ENCODE results near the gene HOXD3. TPM values are rescaled to one million over a fixed set of nuclear protein-coding genes. Genes with fewer than 3 reads are reported as not detected.

Gene HOXD3
- total and polyA plus RNA-seq, 2 of the 8 experiments (the other 6 are each of a cell fraction or from before 2014, with no cell fraction given), result not detected

- no peak overlapping the region for H3K14ac ChIP-seq (ENCODE audit: insufficient read length)
- WGBS, 2 experiments (ENCODE audit: extremely low coverage in 1 of 2, insufficient coverage in 1 of 2, insufficient read length in 1 of 2, insufficient replicate concordance in 2 of 2, low coverage in 1 of 2, low lambda C conversion rate in 2 of 2, missing lambda C conversion rate in 1 of 2), result 90% methylated on average over 2 of the region's 2 CpGs; no CpG with 5 or more reads in 1 of the 2 experiments
- H3K4ac ChIP-seq (replicated peaks; ENCODE audit: insufficient read length, low read depth, low read length), result no peak overlapping the region
- no peak overlapping the region for H4K8ac ChIP-seq (ENCODE audit: extremely low read depth, insufficient read depth, low read length)
- no peaks in the 10 kb centered on the region; a peak in 1 of 4 replicates for H3K9me3 ChIP-seq (ENCODE audit: insufficient read depth in 2 of 2, low read depth in 1 of 2, low read length in 1 of 2)
- no peak overlapping the region for H2AFZ ChIP-seq (ENCODE audit: low read length)
- DNase-seq (ENCODE audit: low read depth in 1 of 2, low spot score in 2 of 2) (no peak), FAIRE-seq (no peak)
- H2AK5ac ChIP-seq (ENCODE audit: low read depth, low read length), result no peak overlapping the region
- H2BK120ac ChIP-seq (replicated peaks; ENCODE audit: low read depth, low read length), result no peak overlapping the region
- no peak overlapping the region for H4K5ac ChIP-seq (ENCODE audit: insufficient read length, low read depth, low read length)
- no peak overlapping the region for H3K9ac ChIP-seq (replicated peaks in 1 of 4; ENCODE audit: extremely low read depth in 1 of 4, low read depth in 3 of 4, low read length in 3 of 4)
- H3K4me3 ChIP-seq (ENCODE audit: extremely low read depth in 1 of 4, insufficient read depth in 2 of 4, low read depth in 3 of 4, low read length in 4 of 4), result no peak overlapping the region
- no peak overlapping the region for H2BK5ac ChIP-seq (ENCODE audit: low read depth, low read length)
- H3K18ac ChIP-seq (ENCODE audit: extremely low read depth, low read length), result no peak overlapping the region
- H3K79me1 ChIP-seq (ENCODE audit: low read depth, low read length), result no peaks in the 10 kb centered on the region
- H3K4me2 ChIP-seq (ENCODE audit: insufficient read depth in 1 of 2, low read depth in 2 of 2, low read length in 2 of 2), result no peak overlapping the region
- H2BK12ac ChIP-seq (ENCODE audit: low read depth, low read length), result no peak overlapping the region
- no peaks in the 10 kb centered on the region for H3K79me2 ChIP-seq (ENCODE audit: control insufficient read depth in 1 of 2, insufficient read depth in 2 of 2, low read length in 2 of 2)
- H4K91ac ChIP-seq (replicated peaks; ENCODE audit: insufficient read length, low read length), result no peak overlapping the region
- peaks cover 84 to 100% (median 96%) of the 10 kb centered on the region in 4 experiments for H3K27me3 ChIP-seq (replicated peaks in 1 of 4; ENCODE audit: control insufficient read depth in 3 of 4, extremely low read depth in 1 of 4, insufficient read depth in 3 of 4, low read length in 3 of 4)
- H3K27ac ChIP-seq (ENCODE audit: low read depth, low read length), result no peak overlapping the region
- H2BK15ac ChIP-seq (ENCODE audit: low read length), result no peak overlapping the region
- no peaks in the 10 kb centered on the region for H3K23me2 ChIP-seq (ENCODE audit: low read depth, low read length)
- H3K4me1 ChIP-seq (replicated peaks in 1 of 4; ENCODE audit: control insufficient read depth in 3 of 4, insufficient read depth in 4 of 4, low read length in 3 of 4), result peaks cover 0 to 4% (median 2%) of the 10 kb centered on the region in 4 experiments; a peak in 4 of 7 replicates
- H3K56ac ChIP-seq (replicated peaks; ENCODE audit: insufficient read length, low read depth, low read length), result no peak overlapping the region
- peaks cover 9 to 15% of the 10 kb centered on the region in 2 experiments for H4K20me1 ChIP-seq (replicated peaks in 1 of 2; ENCODE audit: control insufficient read depth in 1 of 2, insufficient read depth in 2 of 2, low read length in 2 of 2)
- POLR2A ChIA-PET (ENCODE audit: partially characterized antibody), result no interaction called here
- H3K23ac ChIP-seq (ENCODE audit: insufficient read length), result no peak overlapping the region
- H3K36me3 ChIP-seq (ENCODE audit: control insufficient read depth in 2 of 4, insufficient read depth in 4 of 4, low read length in 3 of 4), result peaks cover 0 to 2% (median 0%) of the 10 kb centered on the region in 4 experiments; a peak in 1 of 8 replicates
- H2BK20ac ChIP-seq (ENCODE audit: low read length), result no peak overlapping the region
- CTCF ChIA-PET (ENCODE audit: partially characterized antibody), result interaction anchor here (0.6 to 10.0 kb wide), 8 partner anchors 11 to 979 kb away, joined by 3 to 119 read pairs (median 10); partner anchors contain the start of gene HOXD8
- TF ChIP-seq CREB1 (IDR thresholded peaks at IDR 0.05) (no peak), FOSL1 (IDR thresholded peaks at IDR 0.05; ENCODE audit: insufficient read depth, low read depth, low read length) (no peak), BACH1 (IDR thresholded peaks at IDR 0.05; ENCODE audit: low read length) (no peak), SUZ12 (IDR thresholded peaks at IDR 0.05; ENCODE audit: low read length) (no peak; the same call in 1 of the 2 replicates), KDM1A (IDR thresholded peaks at IDR 0.05; ENCODE audit: borderline replicate concordance, low read length) (no peak), MAFK (IDR thresholded peaks at IDR 0.05; ENCODE audit: low read depth, low read length) (no peak), CHD1 (IDR thresholded peaks at IDR 0.05; ENCODE audit: low read depth, low read length) (no peak), NRF1 (IDR thresholded peaks at IDR 0.05; ENCODE audit: low read depth, low read length) (no peak)
- TF ChIP-seq, protein P1, sequence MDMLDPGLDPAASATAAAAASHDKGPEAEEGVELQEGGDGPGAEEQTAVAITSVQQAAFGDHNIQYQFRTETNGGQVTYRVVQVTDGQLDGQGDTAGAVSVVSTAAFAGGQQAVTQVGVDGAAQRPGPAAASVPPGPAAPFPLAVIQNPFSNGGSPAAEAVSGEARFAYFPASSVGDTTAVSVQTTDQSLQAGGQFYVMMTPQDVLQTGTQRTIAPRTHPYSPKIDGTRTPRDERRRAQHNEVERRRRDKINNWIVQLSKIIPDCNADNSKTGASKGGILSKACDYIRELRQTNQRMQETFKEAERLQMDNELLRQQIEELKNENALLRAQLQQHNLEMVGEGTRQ (IDR thresholded peaks at IDR 0.05; ENCODE audit: low read length), result no peak
- TF ChIP-seq, protein P2, sequence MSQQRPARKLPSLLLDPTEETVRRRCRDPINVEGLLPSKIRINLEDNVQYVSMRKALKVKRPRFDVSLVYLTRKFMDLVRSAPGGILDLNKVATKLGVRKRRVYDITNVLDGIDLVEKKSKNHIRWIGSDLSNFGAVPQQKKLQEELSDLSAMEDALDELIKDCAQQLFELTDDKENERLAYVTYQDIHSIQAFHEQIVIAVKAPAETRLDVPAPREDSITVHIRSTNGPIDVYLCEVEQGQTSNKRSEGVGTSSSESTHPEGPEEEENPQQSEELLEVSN (IDR thresholded peaks at IDR 0.05), result no peak
- TF ChIP-seq, protein P3, sequence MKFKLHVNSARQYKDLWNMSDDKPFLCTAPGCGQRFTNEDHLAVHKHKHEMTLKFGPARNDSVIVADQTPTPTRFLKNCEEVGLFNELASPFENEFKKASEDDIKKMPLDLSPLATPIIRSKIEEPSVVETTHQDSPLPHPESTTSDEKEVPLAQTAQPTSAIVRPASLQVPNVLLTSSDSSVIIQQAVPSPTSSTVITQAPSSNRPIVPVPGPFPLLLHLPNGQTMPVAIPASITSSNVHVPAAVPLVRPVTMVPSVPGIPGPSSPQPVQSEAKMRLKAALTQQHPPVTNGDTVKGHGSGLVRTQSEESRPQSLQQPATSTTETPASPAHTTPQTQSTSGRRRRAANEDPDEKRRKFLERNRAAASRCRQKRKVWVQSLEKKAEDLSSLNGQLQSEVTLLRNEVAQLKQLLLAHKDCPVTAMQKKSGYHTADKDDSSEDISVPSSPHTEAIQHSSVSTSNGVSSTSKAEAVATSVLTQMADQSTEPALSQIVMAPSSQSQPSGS (IDR thresholded peaks at IDR 0.05; ENCODE audit: low read length), result no peak
Measured at GRCh38 chr2:176142281-176142680, 14.8 kb upstream of the HOXD3 start.
